Mucosa of rectum (tissue), 2 donors: ENCODE results near the gene CCNY.

Experiments
- H3K27ac ChIP-seq, 2 donors: one replicate each; pipeline ENCODE4 v1.7.0; 2013; ENCODE audit warnings: inconsistent platforms in 2 of 2, low read depth in 2 of 2, low read length in 2 of 2
- H3K27me3 ChIP-seq, 2 donors: one replicate each; pipeline ENCODE4 v1.7.0; 2013; ENCODE audit warnings: low read length in 2 of 2; ENCODE audit not compliant: control insufficient read depth in 2 of 2, insufficient read depth in 2 of 2
- H3K36me3 ChIP-seq, 2 donors: one replicate each; pipeline ENCODE4 v1.7.0; 2013; ENCODE audit warnings: low read length in 2 of 2; ENCODE audit not compliant: control insufficient read depth in 2 of 2, insufficient read depth in 2 of 2
- H3K4me1 ChIP-seq, 2 donors: one replicate each; pipeline ENCODE4 v1.7.0; 2013; ENCODE audit warnings: low read length in 2 of 2, mild to moderate bottlenecking in 1 of 2; ENCODE audit not compliant: control insufficient read depth in 2 of 2, insufficient read depth in 2 of 2
- H3K4me3 ChIP-seq, 2 donors: one replicate each; pipeline ENCODE4 v1.7.0; 2013; ENCODE audit warnings: low read length in 2 of 2
- H3K9ac ChIP-seq, 2 donors: one replicate each; pipeline ENCODE4 v1.7.0; 2013; ENCODE audit warnings: low read length in 2 of 2, low read depth in 1 of 2, mild to moderate bottlenecking in 1 of 2
- H3K9me3 ChIP-seq, 2 donors: one replicate each; pipeline ENCODE4 v1.7.0; 2013; ENCODE audit warnings: low read length in 2 of 2; ENCODE audit not compliant: control insufficient read depth in 2 of 2
- donor health status: healthy.
- donor health status: Normal muscosa, but diverticular disease.

Gene CCNY

DNA sequence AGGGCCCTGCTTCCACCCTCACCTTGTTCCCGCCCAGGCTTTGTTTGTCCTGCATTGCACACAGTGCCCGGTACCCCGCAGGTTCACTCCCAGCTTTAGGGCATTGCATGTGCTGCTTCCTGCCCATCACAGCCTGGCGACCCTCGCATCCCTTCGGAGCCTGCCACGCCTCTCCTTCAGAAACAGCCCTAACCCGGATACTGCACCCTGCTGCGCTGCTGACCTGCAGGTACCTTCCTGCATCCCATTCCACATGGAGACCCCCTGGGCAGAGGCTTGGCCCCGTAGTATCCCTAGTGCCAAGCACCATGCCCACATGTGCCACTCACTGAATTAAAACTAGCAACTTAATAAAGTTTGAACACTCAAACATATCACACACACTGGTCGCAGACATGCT, 249.0 kb downstream of the CCNY start:
- Histone ChIP-seq H3K36me3 (no peaks in the 10 kb centered on the region), H3K4me1 (no peaks in the 10 kb centered on the region), H3K9ac (no peak overlapping the region), H3K4me3 (no peak overlapping the region), H3K27me3 (no peaks in the 10 kb centered on the region), H3K27ac (no peak overlapping the region), H3K9me3 (no peaks in the 10 kb centered on the region)

DNA sequence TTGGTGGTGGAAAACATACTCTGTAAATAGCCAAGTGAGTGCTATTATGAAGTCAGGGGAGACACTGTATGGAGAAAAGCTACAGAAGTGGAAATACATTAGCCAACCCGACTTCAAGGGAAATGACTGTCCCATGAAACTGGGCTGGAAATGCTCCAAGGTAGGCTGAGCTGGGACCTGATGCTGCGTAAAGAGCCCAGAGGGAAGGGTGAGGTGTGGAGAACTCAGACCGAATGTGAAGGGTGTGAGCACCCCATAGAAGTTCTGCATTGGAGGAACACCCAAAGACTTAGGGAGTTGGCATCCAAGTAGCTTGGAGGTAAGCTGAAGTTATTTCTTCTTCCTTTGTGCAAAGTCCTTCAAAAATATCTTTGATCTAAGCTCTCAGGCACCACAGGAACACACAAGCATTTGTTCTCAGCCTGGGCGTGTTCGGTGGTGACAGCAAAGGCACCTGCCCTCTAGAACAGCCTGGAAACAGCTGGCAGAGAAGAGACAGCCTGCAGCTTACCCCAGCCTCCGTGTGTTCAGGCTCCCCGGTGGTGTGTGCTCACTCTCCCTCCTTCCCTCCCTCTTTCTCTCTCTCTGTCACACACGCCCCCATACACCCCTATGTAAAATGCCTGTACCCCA, 249.7 kb downstream of the CCNY start:
- H3K9me3 ChIP-seq, result no peaks in the 10 kb centered on the region
- no peak overlapping the region for H3K9ac ChIP-seq
- H3K27ac ChIP-seq, result no peak overlapping the region
- H3K36me3 ChIP-seq, result no peaks in the 10 kb centered on the region
- H3K4me3 ChIP-seq, result no peak overlapping the region
- H3K27me3 ChIP-seq, result no peaks in the 10 kb centered on the region
- no peaks in the 10 kb centered on the region for H3K4me1 ChIP-seq

DNA sequence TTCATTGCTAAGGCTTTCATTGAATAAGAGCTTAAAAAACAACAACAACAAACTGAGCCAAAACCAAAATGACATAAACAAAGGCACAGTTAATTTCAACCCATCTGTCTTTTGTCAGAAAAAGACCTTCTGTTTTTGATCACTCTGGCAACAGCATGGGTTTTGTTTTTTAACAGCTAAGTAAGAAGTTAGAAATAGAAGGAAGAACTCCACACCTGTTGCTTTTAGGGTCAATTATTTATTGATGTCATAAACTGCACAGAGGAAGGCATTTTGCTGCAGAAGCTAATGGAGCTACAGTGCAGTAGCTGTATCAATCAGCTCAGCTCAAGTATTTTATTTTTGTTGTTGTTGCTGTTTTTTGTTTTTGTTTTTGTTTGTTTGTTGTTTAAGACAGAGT, 252.5 kb downstream of the CCNY start:
- H3K27me3 ChIP-seq, result no peaks in the 10 kb centered on the region
- H3K27ac ChIP-seq, result no peak overlapping the region
- H3K36me3 ChIP-seq, result no peaks in the 10 kb centered on the region
- no peaks in the 10 kb centered on the region for H3K9me3 ChIP-seq
- no peaks in the 10 kb centered on the region for H3K4me1 ChIP-seq
- no peak overlapping the region for H3K4me3 ChIP-seq
- H3K9ac ChIP-seq, result no peak overlapping the region

DNA sequence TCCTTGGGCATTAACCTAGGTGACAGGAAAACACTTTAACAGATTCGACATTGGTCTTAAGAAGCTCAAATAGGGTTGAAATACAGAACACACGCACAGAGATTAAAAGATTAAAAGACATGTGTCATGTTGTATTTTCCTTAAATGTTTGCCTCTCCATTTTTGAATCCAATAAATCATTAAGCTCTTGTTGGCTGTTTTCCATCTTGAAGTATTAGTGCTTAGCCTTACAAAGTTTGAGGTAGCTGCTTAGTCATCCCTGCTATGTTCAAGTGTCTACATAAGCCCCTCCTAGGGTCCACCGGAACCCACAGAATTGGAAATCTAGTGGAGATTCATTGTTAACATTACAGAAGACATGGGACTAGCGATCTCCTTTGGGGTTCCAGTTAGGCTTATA, 256.1 kb downstream of the CCNY start:
- H3K27me3 ChIP-seq, result no peaks in the 10 kb centered on the region
- no peaks in the 10 kb centered on the region for H3K9me3 ChIP-seq
- H3K27ac ChIP-seq, result no peak overlapping the region
- no peak overlapping the region for H3K9ac ChIP-seq
- no peak overlapping the region for H3K4me3 ChIP-seq
- no peaks in the 10 kb centered on the region for H3K36me3 ChIP-seq
- no peaks in the 10 kb centered on the region for H3K4me1 ChIP-seq

DNA sequence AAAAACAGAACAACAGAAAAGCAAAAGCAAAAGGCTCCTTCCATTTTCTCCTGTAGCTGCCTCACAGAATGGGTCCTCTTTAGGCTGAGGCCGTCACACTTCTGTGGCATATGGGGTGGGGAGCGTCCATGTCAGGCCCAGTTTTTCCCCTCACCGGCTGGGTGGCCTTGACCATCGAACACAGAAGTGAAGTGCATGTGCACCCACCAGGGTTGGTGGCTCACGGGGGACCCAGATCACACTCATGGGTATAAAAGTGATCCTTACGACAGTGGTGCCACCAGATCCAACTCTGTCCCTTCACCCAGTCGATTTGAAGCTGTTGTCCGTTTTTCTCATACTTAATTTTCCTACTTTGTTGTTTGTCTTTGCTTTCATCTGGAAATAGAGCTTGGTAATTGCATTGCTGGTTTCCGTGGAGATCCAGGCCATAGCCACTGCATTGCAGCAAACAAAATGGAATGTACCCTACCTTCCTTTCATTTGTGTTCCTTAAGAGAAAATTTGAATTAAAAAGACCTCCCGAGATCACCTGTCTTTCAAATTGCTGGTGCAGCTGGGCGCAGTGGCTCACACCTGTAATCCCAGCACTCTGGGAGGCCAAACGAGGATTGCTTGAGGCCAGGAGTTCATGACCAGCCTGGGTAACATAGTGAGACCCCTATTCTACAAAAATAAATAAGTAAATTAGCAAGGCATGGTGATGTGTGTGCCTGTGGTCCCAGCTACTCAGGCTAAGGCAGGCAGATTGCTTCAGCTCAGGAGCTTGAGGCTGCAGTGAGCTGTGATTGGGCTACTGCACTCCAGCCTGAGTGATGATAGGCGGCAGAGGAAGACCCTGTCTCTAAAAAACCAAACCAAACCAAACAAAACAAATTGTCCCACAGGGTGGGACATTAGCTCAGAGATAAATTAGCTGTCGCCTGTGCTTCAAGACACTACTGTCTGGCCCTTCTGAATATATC, 258.1 kb downstream of the CCNY start:
- H3K9me3 ChIP-seq, result no peaks in the 10 kb centered on the region
- H3K9ac ChIP-seq, result no peak overlapping the region
- H3K4me3 ChIP-seq, result no peak overlapping the region
- H3K36me3 ChIP-seq, result no peaks in the 10 kb centered on the region
- no peak overlapping the region for H3K27ac ChIP-seq
- no peaks in the 10 kb centered on the region for H3K4me1 ChIP-seq
- peaks cover 0 to 2% of the 10 kb centered on the region in 2 donors for H3K27me3 ChIP-seq

DNA sequence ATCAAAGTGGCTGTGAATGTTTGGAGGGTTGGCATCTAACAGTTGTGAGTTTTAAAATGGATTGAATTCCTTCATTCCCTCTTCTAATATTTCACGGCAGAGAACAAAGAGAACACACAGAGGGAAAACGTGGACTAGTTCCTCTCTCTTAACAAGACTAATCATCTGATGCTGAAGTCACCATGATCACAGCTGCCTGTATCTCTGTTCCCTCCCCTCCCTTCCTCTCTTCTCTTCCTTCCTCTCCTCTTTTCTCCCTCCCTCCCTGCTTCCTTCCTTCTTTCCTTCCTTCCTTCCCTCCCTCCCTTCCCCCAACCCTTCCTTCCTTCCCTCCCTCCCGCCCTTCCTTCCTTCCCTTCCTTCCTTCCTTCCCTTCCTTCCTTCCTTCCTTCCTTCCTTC, 258.8 kb downstream of the CCNY start:
- no peak overlapping the region for H3K9ac ChIP-seq
- H3K4me3 ChIP-seq, result no peak overlapping the region
- H3K27ac ChIP-seq, result no peak overlapping the region
- no peaks in the 10 kb centered on the region for H3K4me1 ChIP-seq
- H3K9me3 ChIP-seq, result no peaks in the 10 kb centered on the region
- peaks cover 0 to 2% of the 10 kb centered on the region in 2 donors for H3K27me3 ChIP-seq
- no peaks in the 10 kb centered on the region for H3K36me3 ChIP-seq

DNA sequence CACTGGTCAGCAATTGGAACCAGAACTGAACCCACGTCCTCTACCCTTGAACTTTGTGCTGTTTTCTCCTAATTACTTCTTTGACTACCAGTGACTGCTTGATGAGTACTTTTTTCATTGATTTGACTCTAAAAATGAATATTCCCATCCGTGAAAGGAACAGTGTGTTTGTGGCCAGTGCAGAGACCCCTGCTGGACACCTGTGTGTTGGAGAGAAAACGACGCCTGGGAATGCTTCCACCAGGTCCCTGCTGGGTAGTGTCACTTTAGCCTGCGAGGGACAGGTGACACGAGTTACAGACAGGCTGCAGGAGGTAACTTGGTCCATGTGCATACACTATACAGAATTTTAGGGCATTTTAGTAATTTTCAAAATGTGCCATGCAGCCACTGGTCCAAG, 262.1 kb downstream of the CCNY start:
- no peak overlapping the region for H3K4me3 ChIP-seq
- H3K9me3 ChIP-seq, result no peaks in the 10 kb centered on the region
- H3K27me3 ChIP-seq, result peaks cover 0 to 2% of the 10 kb centered on the region in 2 donors
- no peaks in the 10 kb centered on the region for H3K4me1 ChIP-seq
- no peaks in the 10 kb centered on the region for H3K36me3 ChIP-seq
- H3K27ac ChIP-seq, result no peak overlapping the region
- H3K9ac ChIP-seq, result no peak overlapping the region

DNA sequence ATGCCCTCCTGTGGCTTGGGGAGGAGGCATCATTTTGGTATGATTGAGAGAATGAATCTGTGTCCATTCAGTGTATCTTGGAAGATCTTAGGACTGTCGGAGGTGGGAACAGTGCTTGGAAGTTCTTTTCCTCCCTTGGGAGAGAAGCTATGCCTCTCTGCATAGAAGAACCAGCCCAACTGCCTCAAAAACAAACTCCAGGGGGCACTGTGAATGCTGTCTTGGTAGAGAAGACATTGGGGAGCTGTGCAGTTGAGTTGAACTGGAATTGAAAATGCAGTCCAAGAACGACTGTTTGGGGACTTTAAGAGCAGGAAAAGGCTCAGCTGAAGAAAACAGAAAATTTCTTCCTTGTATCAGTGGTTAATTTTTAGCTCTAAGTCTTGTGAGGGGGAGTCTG, 263.9 kb downstream of the CCNY start:
- Histone ChIP-seq H3K27me3 (peaks cover 0 to 2% of the 10 kb centered on the region in 2 donors), H3K9me3 (no peaks in the 10 kb centered on the region), H3K4me3 (no peak overlapping the region)

DNA sequence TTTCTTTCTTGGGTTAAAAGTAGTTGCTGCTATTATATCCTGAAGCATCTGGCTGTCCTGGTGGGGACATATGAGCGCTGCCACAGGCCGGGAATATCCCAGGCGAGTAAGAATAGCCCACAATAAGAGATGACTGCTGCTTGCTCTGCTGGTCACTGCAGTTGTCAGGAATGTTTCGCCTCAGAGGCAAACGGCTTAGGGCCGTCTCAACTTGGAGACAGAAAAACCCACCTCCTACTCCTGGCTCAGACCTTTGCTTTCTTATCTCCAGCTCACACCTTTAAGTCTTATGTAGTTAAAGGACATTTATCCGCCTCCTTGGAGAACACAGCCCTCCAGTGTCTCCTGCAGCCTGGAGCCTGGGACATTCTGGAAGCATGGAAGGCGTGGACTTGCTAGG, 268.9 kb downstream of the CCNY start, which contains the start of gene GJD4:
TSS of gene GJD4 (plus strand) at position 151 of the 400 bp plus-strand sequence. CDS start at position 378, 227 bp downstream.
- H3K9me3 ChIP-seq, result no peaks in the 10 kb centered on the region

More for the DNA sequence above, 263.9 kb downstream of the CCNY start:
- H3K27ac ChIP-seq, result no peak overlapping the region
- no peaks in the 10 kb centered on the region for H3K4me1 ChIP-seq
- H3K9ac ChIP-seq, result no peak overlapping the region
- H3K36me3 ChIP-seq, result no peaks in the 10 kb centered on the region

DNA sequence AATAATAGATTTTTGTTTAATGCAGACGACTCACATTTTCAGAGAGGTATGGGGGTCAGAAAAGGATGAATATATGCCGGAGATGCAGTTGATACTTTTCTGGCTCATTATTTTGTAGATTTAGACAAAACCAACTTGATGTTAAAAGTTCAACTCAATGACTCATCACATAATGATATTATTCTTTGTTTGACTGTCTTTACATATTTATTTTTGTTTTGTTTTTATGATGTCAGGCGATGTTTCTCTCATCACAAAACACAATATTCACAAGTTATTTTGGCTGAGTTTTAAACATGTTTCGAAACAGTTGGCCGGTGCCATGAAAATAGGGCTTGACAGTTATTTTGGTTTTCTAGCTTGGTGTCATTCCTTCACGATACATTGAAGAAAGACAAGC, 270.1 kb downstream of the CCNY start:
- peaks cover 0 to 3% of the 10 kb centered on the region in 2 donors for H3K4me1 ChIP-seq
- no peak overlapping the region for H3K9ac ChIP-seq
- H3K9me3 ChIP-seq, result no peaks in the 10 kb centered on the region
- peaks cover 10 to 13% of the 10 kb centered on the region in 2 donors for H3K27me3 ChIP-seq
- H3K27ac ChIP-seq, result no peak overlapping the region
- H3K4me3 ChIP-seq, result no peak overlapping the region
- H3K36me3 ChIP-seq, result no peaks in the 10 kb centered on the region

More for the DNA sequence above, 268.9 kb downstream of the CCNY start, which contains the start of gene GJD4:
- Histone ChIP-seq H3K27me3 (peaks cover 10 to 13% of the 10 kb centered on the region in 2 donors), H3K27ac (no peak within 1 kb of the TSS), H3K9ac (no peak within 1 kb of the TSS), H3K4me3 (no peak within 1 kb of the TSS), H3K36me3 (no peaks in the 10 kb centered on the region), H3K4me1 (peaks cover 0 to 3% of the 10 kb centered on the region in 2 donors)
